Retinal pigment epithelial cell (primary cell): ENCODE data around the gene GTPBP4.
A peak's percentile ranks its signal among the peaks of the same experiment; 100 is the strongest.

ENCODE experiments used
- DNase-seq: peaks from one replicate; pipeline ENCODE4 v3.0.0-alpha.2; 2010; ENCODE audit warnings: low read depth
- H3K4me3 ChIP-seq: 2 replicates; pipeline ENCODE4 v1.5.1; 2011; ENCODE audit warnings: mild to moderate bottlenecking, low read length, control low read depth, moderate library complexity
- TF ChIP-seq, protein P1 (sequence below): conservative IDR thresholded peaks from 2 replicates; pipeline ENCODE4 v1.5.1; 2011; ENCODE audit warnings: low read depth, low read length, control low read depth, inconsistent platforms

Gene GTPBP4

GRCh38 chr10:983971-984655, 4.1 kb upstream of the GTPBP4 start:
- TF ChIP-seq, protein P1, sequence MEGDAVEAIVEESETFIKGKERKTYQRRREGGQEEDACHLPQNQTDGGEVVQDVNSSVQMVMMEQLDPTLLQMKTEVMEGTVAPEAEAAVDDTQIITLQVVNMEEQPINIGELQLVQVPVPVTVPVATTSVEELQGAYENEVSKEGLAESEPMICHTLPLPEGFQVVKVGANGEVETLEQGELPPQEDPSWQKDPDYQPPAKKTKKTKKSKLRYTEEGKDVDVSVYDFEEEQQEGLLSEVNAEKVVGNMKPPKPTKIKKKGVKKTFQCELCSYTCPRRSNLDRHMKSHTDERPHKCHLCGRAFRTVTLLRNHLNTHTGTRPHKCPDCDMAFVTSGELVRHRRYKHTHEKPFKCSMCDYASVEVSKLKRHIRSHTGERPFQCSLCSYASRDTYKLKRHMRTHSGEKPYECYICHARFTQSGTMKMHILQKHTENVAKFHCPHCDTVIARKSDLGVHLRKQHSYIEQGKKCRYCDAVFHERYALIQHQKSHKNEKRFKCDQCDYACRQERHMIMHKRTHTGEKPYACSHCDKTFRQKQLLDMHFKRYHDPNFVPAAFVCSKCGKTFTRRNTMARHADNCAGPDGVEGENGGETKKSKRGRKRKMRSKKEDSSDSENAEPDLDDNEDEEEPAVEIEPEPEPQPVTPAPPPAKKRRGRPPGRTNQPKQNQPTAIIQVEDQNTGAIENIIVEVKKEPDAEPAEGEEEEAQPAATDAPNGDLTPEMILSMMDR, result no peak
- no peak overlapping the region for H3K4me3 ChIP-seq
- DNase-seq, result peak; percentile 47

DNA sequence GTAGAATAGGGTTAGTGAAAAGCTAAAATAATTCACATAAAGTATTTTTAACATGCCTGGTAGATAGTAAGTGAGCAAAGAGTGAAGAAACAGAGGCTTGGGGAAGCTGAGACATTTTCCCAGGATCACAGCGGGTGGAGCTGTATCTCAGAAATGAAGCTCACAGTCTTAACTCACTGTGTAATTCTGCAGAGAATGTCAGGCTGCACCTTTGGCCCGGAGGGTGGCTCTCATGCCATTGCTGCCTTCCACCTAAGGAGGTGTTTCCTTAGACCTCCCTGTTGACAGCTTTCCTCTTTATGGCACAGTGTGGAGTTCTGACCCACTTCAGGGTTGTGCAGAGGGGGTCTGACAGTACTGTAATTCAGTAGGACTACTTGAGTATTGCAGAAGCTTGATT, 2.9 kb upstream of the GTPBP4 start:
- no peak for DNase-seq
- H3K4me3 ChIP-seq, result no peak overlapping the region
- TF ChIP-seq, protein P1, result no peak

- TF ChIP-seq, protein P1, result no peak
- DNase-seq, result peak; percentile 63
- no peak overlapping the region for H3K4me3 ChIP-seq
These were observed 2.0 kb upstream of the GTPBP4 start for GRCh38 chr10:986137-986825.

DNA sequence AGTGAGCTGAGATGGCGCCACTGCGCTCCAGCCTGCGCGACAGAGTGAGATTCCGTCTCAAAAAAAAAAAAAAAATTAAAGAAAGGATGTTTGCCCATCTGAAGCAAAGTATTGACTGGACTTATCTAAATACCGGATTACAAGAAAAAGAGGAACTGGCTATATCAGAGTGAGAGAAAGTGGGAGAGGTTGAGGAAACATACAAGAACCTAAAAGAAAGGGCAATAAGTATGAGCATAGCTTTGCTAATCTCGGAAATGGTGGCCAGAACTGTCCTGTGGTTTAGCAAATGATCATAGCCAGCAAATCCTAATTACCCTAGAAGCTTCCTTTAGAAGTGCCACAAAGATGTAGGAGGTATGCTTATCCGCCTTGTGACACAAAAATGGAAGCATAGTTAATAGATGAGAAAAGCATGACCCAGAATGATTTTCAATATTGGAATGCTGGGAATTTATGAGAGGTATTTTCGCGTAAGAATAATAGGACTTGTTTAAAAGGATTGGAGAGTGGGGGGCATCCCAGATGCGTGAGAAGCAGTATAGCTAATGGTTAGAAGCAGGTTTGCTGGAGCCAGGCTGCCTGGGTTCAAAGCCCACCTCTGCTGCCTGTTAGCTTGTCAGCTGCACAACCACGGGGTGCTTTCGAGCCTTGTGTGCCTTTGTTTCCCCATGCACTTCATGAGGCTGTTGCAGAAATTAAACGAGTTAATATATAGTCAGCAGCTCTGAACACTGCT, 1.2 kb upstream of the GTPBP4 start:
- H3K4me3 ChIP-seq, result peak overlapping the region; percentile 97
- peak; percentile 75 for DNase-seq
- TF ChIP-seq, protein P1, result no peak

DNA sequence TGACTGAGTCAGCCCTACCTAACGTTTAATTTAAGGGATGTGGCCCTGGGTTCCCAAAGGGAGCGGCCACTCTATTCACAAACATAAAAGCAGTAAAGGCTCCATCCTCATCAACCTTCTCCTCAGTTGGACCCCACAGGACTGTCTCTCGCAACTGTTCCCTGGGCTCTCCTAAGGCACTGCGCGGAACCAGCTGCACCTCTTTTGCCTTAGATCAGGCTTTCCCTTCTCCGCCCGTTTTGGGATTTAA, 689 bp upstream of the GTPBP4 start:
- peak overlapping the region; percentile 97 for H3K4me3 ChIP-seq
- DNase-seq, result no peak
- TF ChIP-seq, protein P1, result no peak

DNA sequence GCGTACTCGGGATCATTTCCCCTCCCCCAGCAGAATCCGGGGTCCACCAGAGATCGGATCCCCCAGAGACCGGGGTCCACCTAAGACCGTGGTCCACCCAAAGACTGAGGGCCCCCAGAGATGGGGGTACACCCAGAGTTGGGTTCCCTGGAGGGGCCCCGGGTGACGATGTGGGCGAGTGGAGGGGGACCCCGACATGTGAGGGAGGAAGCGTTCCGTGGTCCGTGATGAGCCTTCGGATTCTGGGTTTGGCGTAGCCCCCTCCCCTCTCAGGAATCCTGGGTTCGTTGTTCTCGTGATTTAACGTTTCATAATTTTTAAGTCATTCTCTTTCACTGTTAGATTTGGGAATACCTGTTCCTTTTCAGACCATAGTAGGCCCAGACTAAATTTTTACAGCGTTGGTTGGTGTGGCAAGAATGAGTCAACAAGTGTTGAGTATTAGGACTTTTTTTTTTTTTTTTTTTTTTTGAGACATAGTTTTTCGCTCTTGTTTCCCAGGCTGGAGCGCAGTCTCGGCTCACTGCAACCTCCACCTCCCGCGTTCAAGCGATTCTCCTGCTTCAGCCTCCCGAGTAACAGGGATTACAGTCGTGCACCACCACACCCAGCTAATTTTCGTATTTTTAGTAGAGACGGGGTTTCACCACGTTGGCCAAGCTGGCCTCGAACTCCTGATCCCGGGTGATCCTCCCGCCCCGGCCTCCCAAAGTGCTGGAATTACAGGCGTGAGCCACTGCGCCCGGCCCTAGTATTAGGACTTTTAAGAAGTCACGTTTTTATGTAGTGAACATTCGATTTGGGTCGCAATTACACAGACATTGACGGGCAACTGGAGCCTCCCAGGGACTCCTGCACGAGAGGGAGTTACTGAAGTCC, 672 bp downstream of the GTPBP4 start:
- DNase-seq, result no peak
- H3K4me3 ChIP-seq, result peak overlapping the region; percentile 97
- TF ChIP-seq, protein P1, result no peak
